Midbrain (tissue), 1 donor: ENCODE results near the gene FERD3L.

Experiments
- DNase-seq: peaks from one replicate; lab custom pipeline; 2025; lab: John Stamatoyannopoulos, UW

Gene FERD3L

GRCh38 chr7:19099924-19100323, 45.3 kb downstream of the FERD3L start:
- DNase-seq: no peak

GRCh38 chr7:19099194-19099593, 46.0 kb downstream of the FERD3L start:
- no peak for DNase-seq

GRCh38 chr7:19098510-19098909, 46.7 kb downstream of the FERD3L start:
- DNase-seq: no peak

GRCh38 chr7:19097165-19098055, 47.8 kb downstream of the FERD3L start:
- no peak for DNase-seq

- DNase-seq: no peak
Measured at GRCh38 chr7:19095353-19095860, 49.8 kb downstream of the FERD3L start.
